Astrocyte of the cerebellum (primary cell): ENCODE results near the gene EBF3.

Experiments
- DNase-seq: peaks from one replicate; pipeline ENCODE4 v3.0.0-alpha.2; 2011; ENCODE audit warnings: low read depth
- H3K4me3 ChIP-seq: 2 replicates; pipeline ENCODE4 v1.5.1; 2011; ENCODE audit warnings: mild to moderate bottlenecking, low read depth, low read length, moderate library complexity
- CTCF ChIP-seq: IDR thresholded peaks from 2 replicates; pipeline ENCODE4 v1.5.1; 2012; ENCODE audit warnings: low read length, low read depth, moderate library complexity, mild to moderate bottlenecking; ENCODE audit errors: missing control alignments
- in situ Hi-C: cut with HindIII; loops from 2 replicates; pipeline ENCODE4 v1.10.0; 2017; ENCODE audit warnings: low sequenced_read_pairs

The EBF3 gene

GRCh38 chr10:129945526-129945925 is 18.5 kb downstream of the EBF3 start:
- no peak overlapping the region for H3K4me3 ChIP-seq
- no peak for TF ChIP-seq CTCF
- in situ Hi-C loops, result no loop called here
- no peak for DNase-seq

GRCh38 chr10:129945064-129945463 is 19.0 kb downstream of the EBF3 start:
- TF ChIP-seq CTCF, result no peak
- no peak for DNase-seq
- no peak overlapping the region for H3K4me3 ChIP-seq
- in situ Hi-C loops, result no loop called here

GRCh38 chr10:129944456-129944855 is 19.6 kb downstream of the EBF3 start:
- no peak for TF ChIP-seq CTCF
- in situ Hi-C loops, result loop anchor here (5.0 kb wide), 1 partner anchor 58 kb away; no protein-coding TSS in a partner anchor
- H3K4me3 ChIP-seq, result no peak overlapping the region
- no peak for DNase-seq

GRCh38 chr10:129942936-129943715 is 20.9 kb downstream of the EBF3 start:
- no peak overlapping the region for H3K4me3 ChIP-seq
- TF ChIP-seq CTCF, result no peak
- no peak for DNase-seq
- in situ Hi-C loops, result loop anchor here (5.0 kb wide), 1 partner anchor 59 kb away; no protein-coding TSS in a partner anchor

GRCh38 chr10:129942391-129942790 is 21.7 kb downstream of the EBF3 start:
- DNase-seq, result no peak
- no peak overlapping the region for H3K4me3 ChIP-seq
- in situ Hi-C loops, result loop anchor here (5.0 kb wide), 1 partner anchor 60 kb away; no protein-coding TSS in a partner anchor
- TF ChIP-seq CTCF, result no peak

GRCh38 chr10:129942019-129942277 is 22.1 kb downstream of the EBF3 start:
- no peak for DNase-seq
- in situ Hi-C loops, result loop anchor here (5.0 kb wide), 1 partner anchor 60 kb away; no protein-coding TSS in a partner anchor
- no peak for TF ChIP-seq CTCF
- no peak overlapping the region for H3K4me3 ChIP-seq
